ENCODE results near the gene OR10A3.

The OR10A3 gene

GRCh38 chr11:7890417-7891172 lies 50.9 kb downstream of the OR10A3 start:
- no peak for DNase-seq

- DNase-seq = no peak
Measured at GRCh38 chr11:7889985-7890384, 51.5 kb downstream of the OR10A3 start.

Data from inflammatory macrophage treated with lipopolysaccharide for 1 hour (primary cell).